GM23338 (cell line): ENCODE measurements around the gene SLBP.

Experiments
- CTCF ChIP-seq, 2 experiments: fragments of 200-600 bp in 1 of 2; sonication (generic) in 1 of 2; conservative IDR thresholded peaks; 2 replicates each; pipeline versions ENCODE4 v1.5.1 to v1.6.1; 2016 to 2017; ENCODE audit warnings: antibody characterized with exemption in 2 of 2, low read depth in 2 of 2, mild to moderate bottlenecking in 2 of 2, moderate library complexity in 1 of 2
- POLR2AphosphoS5 ChIP-seq: IDR thresholded peaks from 2 replicates; pipeline ENCODE4 v1.6.1; 2016; ENCODE audit warnings: antibody characterized with exemption, low read depth

- TF ChIP-seq CTCF (conservative IDR thresholded peaks at IDR 0.05; ENCODE audit: low read depth in 2 of 2) = no peak
- TF ChIP-seq POLR2AphosphoS5 = no peak
These were observed 26.6 kb downstream of the SLBP start for GRCh38 chr4:1685235-1686150.
